Measurements from ENCODE around the gene STOM.

- TF ChIP-seq EZH2 (IDR thresholded peaks at IDR 0.05) (no peak), RAD21 (IDR thresholded peaks at IDR 0.05; ENCODE audit: low read depth) (no peak), FOSL1 (IDR thresholded peaks at IDR 0.05; ENCODE audit: low read depth) (no peak)
These were observed 16.6 kb upstream of the STOM start for GRCh38 chr9:121386442-121387175.

Measured in HCT116 (cell line).